ENCODE measurements around the gene AHCTF1.
"Not testable (repeated sequence)": the region's sequence is repeated elsewhere in the genome, so short reads cannot be mapped to it uniquely, and the experiment has no call there.

Gene AHCTF1

DNA sequence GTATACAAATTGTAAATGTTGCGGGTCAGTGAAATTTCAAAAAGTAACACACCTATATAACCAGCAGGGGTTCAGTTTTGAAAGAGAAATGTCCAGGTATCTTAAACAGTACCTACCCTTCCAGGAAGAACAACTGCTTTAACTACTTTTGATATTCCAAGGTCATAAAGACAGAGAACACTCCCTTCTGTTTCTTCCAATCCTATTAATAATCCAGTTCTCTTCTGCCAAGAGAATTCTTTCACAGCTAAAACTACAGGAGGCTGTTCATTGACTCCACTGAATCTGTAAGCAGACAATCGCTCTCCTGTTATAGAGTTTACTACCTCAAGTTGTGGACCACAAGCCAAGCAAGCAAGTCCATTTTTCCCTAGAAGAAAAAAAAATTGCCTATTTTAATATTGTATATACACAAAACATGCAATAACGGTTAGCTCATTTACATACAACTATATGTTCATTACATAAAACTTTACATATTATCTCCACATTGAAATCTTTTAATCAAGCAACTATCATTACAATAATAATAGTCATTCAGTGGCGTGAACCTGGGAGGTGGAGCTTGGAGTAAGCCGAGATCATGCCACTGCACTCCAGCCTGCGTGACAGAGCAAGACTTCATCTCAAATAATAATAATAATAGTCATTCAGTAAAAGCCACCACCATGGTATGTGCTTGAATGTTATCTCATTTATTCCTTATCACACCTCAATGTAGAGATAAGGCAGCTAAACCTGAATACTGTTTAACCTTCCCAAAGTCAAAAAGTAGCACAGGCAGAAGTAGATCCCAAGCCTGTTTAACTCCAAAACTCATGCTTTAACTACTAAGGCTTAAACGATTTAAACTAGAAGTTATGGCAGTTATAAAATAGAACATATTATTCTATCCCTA is 15.5 kb downstream of the AHCTF1 start:
- not testable (repeated sequence) for DNase-seq

- peak; percentile 52 to 71 for DNase-seq
Measured at GRCh38 chr1:246907472-246907871, 24.3 kb downstream of the AHCTF1 start.

GRCh38 chr1:246906833-246907232 is 24.9 kb downstream of the AHCTF1 start:
- no peak for DNase-seq

DNA sequence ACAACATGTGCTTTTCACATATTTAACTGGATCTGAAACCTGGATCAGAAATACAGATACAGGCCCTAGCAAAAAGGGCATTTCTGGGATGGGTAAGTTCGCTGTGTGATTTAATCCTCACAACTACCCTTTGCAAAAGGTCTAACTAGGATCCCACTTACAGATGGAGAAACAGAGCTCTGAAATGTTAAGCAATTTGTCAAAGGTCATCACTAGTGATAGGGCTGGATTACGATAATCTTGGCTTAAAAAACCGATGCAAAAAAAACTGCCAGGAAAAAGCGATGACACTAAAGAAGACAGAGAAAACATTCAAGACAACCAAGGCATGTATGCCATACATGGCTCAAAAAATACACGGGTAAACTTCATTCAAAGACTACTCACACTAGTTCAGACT is 29.9 kb downstream of the AHCTF1 start:
- no peak for DNase-seq

DNA sequence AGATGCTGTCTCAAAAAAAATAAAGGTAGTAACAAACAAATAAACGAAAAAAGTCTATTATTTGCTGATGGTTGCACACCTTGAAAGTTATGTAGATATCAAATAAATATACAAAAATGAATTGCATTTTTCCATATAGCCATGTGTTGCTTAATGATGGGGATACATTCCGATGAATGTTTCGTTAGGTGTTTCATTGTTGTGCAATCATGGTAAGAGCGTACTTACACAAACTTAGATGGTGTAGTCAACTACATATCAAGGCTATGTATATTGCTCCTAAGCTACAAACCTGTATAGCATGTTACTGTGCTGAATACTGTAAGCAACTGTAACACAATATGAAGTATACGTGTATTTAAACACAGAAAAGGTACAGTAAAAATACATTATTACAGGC is 34.4 kb downstream of the AHCTF1 start:
- DNase-seq: no peak

DNA sequence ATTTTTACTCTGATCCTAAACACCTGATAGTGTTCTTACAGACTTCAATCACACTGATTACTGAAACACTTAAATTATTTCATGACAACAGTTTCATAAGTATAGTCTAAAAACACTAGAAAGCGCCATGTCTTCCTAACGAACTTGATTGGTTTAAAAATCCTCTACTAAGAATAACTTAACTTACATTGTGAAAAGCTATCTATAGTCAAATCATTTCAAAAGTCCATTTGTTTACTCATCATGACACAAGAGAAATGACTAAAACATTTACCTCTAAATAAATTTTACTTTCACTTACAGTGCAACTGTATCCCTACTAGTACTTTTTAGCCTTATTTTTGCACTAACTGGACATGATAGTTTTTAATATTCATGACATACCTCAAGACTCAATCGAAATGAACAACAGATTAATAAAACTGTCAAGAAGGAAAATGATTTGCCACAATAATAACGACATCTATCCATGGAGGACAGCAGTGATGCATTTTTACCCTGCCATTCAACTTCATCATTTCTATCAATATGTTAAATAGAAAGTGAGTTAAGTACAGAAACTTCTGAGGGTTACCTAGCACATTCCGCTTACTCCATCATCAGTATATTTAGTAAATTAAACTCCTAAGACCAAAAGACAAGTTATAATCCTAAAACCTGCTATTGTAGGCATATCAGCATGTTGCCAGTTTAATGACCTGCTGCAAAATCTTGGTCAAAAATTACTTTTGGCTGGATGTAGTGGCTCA is 38.4 kb downstream of the AHCTF1 start:
- DNase-seq: no peak

DNA sequence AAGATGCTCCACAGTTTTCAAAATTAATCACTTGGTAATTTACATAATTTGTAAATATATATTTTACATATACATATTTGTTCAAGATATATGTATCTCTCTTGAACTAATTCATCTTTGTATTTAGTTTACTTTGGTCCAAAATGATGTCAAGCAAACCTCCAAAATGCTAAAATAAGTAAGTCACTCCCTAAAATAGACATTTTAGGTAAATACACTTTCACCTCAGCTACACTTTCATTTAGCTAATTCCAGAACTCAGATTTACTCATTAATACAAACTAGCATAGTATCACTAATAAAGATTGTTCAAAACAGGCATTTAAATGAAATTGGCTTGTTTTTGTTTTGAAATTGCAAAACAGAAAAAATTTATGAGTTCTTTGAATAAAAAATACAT is 40.6 kb downstream of the AHCTF1 start:
- no peak for DNase-seq

GRCh38 chr1:246888522-246888921 is 43.2 kb downstream of the AHCTF1 start:
- DNase-seq: no peak

DNA sequence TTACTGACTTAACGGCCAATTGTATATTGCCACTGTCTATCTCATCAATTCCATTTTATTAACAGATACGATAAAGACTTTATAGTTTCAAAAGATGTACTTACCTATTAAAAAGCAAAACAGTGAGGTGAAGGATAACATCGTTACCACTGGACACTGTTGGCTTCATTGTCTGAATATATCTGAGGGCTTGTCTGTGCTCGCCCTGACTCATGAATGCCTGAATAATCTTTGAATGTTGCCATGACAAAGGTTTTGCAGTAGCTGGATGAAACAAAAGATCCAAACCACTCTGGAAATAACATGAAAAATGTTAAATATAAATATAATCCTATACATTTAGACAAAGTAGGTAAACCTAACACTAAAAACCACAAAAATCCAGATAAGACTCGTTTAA is 46.4 kb downstream of the AHCTF1 start:
- not testable (repeated sequence) for DNase-seq

GRCh38 chr1:246878551-246878950 is 53.2 kb downstream of the AHCTF1 start:
- no peak for DNase-seq

DNA sequence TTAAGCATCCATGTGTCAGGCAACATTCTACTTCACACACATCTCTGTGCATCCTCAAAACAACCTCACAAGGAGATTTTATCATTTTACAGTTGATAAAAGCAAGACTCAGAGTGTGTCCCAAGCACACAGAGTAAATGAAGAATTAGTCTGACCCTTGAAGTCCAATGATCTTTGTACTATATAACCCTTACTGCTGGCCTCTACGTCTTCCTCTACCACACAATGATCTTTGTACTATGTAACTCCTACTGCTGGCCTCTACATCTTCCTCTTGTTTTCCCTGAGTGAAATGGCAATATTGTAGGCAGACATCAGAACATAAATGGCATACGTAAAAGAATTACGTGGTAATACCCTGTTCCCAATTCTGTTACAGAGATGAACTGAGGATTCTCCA is 55.3 kb downstream of the AHCTF1 start:
- no peak for DNase-seq

DNA sequence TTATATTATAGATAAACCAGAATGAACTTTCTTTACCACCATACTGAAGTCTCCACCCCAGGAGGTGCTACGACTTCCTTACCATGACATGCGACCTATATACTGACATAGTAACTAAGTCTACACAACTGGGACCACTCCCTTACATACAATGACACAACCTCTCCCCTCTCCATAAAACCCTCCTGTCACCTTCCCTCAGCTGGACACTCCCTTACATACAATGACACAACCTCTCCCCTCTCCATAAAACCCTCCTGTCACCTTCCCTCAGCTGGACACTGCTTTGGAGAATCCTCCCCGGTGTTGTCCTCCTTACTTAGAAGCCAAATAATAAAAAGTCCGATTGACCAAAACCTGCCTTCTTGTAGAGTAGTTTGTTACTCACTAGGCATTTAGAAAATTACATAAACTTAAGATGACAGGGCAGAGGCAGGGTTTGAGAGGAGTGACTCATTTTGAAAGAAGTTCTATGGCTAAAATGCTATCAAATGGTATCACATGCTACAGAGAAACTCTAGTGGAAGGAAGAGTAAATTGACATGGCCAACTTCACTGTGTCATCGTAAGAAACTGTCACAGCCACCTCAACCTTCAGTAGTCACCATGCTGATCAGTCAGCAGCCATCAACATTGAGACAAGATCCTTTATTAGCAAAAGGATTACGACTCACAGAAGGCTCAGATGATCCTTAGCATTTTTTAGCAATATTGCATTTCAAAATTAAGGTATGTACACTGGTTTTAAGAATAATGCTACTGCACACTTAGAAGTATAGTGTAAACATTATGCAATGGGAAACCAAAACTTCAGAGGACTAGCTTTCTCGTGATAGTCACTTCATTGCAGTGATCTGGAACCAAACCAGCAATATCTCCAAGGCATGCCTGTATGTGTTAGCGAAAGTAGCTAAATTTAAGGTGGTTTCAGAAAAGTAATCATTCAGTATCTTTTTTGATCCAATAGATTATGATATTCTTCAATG is 56.4 kb downstream of the AHCTF1 start:
- no peak for DNase-seq

- DNase-seq: no peak
Measured at GRCh38 chr1:246865921-246866320, 65.8 kb downstream of the AHCTF1 start.

DNA sequence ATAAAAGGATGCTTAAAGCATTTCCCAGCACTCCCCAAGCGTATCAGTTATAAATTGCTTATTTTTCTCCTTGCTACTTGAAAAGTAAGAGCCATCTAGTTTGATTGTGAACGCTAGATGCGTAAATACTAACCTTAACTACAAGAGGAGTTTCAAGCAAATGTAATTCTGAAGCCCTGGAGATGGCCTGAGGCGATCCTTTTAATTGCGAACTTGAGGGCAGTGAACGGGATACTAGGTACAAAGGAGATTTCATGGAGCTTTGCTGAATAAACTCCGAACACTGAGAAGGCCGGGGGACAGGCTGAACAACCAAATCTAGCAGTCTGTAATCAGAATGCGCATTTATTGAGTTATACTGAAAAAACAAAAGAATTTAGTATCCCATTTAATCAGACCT is 68.0 kb downstream of the AHCTF1 start:
- DNase-seq: not testable (repeated sequence)

GRCh38 chr1:246860401-246860800 is 71.3 kb downstream of the AHCTF1 start:
- DNase-seq: no peak

DNA sequence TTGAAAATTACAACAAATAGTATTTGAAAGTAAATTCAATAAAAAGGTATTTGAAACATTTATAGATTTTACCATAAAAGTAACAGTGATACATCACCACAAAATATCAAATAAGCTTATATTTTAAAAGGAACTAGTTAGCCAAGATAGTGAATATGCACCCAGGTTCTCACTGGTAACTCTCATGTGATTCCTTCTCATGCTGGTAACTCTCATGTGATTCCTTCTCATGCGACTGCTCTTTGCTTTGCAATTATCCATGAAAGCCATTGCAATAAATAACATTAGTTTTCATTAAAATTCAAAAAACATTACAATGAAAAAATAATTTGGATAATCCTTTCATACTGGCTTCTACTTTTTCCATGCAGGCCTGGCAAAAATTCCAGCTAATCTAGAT is 75.4 kb downstream of the AHCTF1 start:
- peak; percentile 12 to 57 for DNase-seq

GRCh38 chr1:246850640-246851039 is 81.1 kb downstream of the AHCTF1 start:
- not testable (repeated sequence) for DNase-seq

DNA sequence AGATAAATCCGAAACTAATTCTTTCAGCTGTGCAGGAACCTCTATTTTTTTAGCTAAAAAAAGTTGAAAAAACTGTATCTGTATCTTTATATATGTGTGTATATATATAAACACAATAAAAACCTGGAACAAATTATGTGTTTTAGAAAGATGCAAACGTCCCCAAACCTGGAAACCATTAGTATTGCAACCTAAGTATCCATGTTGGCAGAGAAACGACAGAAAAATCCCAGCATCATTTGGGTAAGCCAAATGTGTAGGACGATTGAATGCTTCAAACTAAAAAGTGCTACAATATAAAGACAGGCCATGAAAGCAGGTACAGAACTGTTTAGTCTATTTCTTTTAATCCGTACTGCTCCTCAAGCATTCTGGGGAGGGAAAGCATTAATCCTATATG is 87.9 kb downstream of the AHCTF1 start:
- no peak for DNase-seq

GRCh38 chr1:246840761-246841160 is 91.0 kb downstream of the AHCTF1 start:
- not testable (repeated sequence) for DNase-seq

DNA sequence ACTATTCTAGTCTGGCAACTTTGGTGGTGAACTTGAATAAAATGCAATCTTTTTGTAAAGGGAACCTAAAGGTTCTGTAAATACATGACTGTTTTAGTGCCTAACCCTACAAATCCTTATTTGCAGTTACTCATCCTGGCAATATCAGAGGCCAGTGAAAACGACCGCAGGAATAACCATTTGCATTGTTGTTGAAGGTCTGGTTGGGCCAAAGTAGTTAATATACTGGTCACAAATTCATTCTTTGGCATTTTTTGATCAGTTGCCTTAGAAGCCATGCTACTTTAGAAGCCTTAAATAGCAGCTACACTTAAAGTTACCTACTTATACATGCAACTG is 93.7 kb downstream of the AHCTF1 start:
- DNase-seq: no peak

GRCh38 chr1:246837418-246838117 is 94.2 kb downstream of the AHCTF1 start:
- no peak for DNase-seq
